ENCODE measurements around the gene DEPDC5. TPM values are rescaled to one million over a fixed set of nuclear protein-coding genes. Genes with fewer than 3 reads are reported as not detected.

DEPDC5 gene
- total RNA-seq, 2 donors from 2014 or later, result 31.9 to 43.2 TPM

GRCh38 chr22:31816750-31817149 is 62.9 kb downstream of the DEPDC5 start:
- Histone ChIP-seq H3K36me3 (ENCODE audit: control insufficient read depth, insufficient read depth, low read length) (peaks cover 68% of the 10 kb centered on the region), H3K27ac (ENCODE audit: low read depth, low read length) (no peak overlapping the region), H3K27me3 (ENCODE audit: control insufficient read depth, insufficient read depth, low read length, poor library complexity, severe bottlenecking) (no peaks in the 10 kb centered on the region), H3K9ac (ENCODE audit: extremely low read depth, low read length, poor library complexity, severe bottlenecking) (no peak overlapping the region), H3K4me1 (ENCODE audit: control insufficient read depth, insufficient read depth, low read length) (no peaks in the 10 kb centered on the region), H3K4me3 (ENCODE audit: low read length) (no peak overlapping the region), H3K9me3 (ENCODE audit: control insufficient read depth, low read length) (no peaks in the 10 kb centered on the region)
- WGBS, 2 experiments (ENCODE audit: insufficient coverage in 1 of 2, insufficient read length in 1 of 2), result 92 to 95% methylated on average over 4 of the region's 4 CpGs
- no peak overlapping the region for H3K4me3 Mint-ChIP-seq
- H3K27me3 Mint-ChIP-seq (ENCODE audit: insufficient read depth), result no peaks in the 10 kb centered on the region
- peaks cover 6% of the 10 kb centered on the region for H3K4me1 Mint-ChIP-seq
- H3K27ac Mint-ChIP-seq, result no peak overlapping the region
- H3K36me3 Mint-ChIP-seq (ENCODE audit: low read depth), result peaks cover 65% of the 10 kb centered on the region
- no peak for TF ChIP-seq CTCF (conservative IDR thresholded peaks at IDR 0.05)
- DNase-seq, result no peak
- no peaks in the 10 kb centered on the region for H3K9me3 Mint-ChIP-seq

GRCh38 chr22:31818481-31819392 is 64.9 kb downstream of the DEPDC5 start:
- H3K27me3 ChIP-seq (ENCODE audit: control insufficient read depth, insufficient read depth, low read length, poor library complexity, severe bottlenecking), result no peaks in the 10 kb centered on the region
- H3K27me3 Mint-ChIP-seq (ENCODE audit: insufficient read depth), result no peaks in the 10 kb centered on the region
- no peaks in the 10 kb centered on the region for H3K4me1 ChIP-seq (ENCODE audit: control insufficient read depth, insufficient read depth, low read length)
- H3K36me3 Mint-ChIP-seq (ENCODE audit: low read depth), result peaks cover 77% of the 10 kb centered on the region
- peaks cover 85% of the 10 kb centered on the region for H3K36me3 ChIP-seq (ENCODE audit: control insufficient read depth, insufficient read depth, low read length)
- peaks cover 5% of the 10 kb centered on the region for H3K4me1 Mint-ChIP-seq
- no peak for TF ChIP-seq CTCF (conservative IDR thresholded peaks at IDR 0.05)
- no peak overlapping the region for H3K27ac Mint-ChIP-seq
- DNase-seq, result no peak
- H3K4me3 Mint-ChIP-seq, result no peak overlapping the region
- 91% methylated on average over 10 of the region's 10 CpGs for WGBS, 2 experiments (ENCODE audit: insufficient coverage in 1 of 2, insufficient read length in 1 of 2)
- no peak overlapping the region for H3K4me3 ChIP-seq (ENCODE audit: low read length)
- no peaks in the 10 kb centered on the region for H3K9me3 Mint-ChIP-seq
- H3K9me3 ChIP-seq (ENCODE audit: control insufficient read depth, low read length), result no peaks in the 10 kb centered on the region
- H3K27ac ChIP-seq (ENCODE audit: low read depth, low read length), result no peak overlapping the region
- no peak overlapping the region for H3K9ac ChIP-seq (ENCODE audit: extremely low read depth, low read length, poor library complexity, severe bottlenecking)

GRCh38 chr22:31820655-31821054 is 66.8 kb downstream of the DEPDC5 start:
- Histone ChIP-seq H3K27ac (ENCODE audit: low read depth, low read length) (no peak overlapping the region), H3K4me1 (ENCODE audit: control insufficient read depth, insufficient read depth, low read length) (no peaks in the 10 kb centered on the region), H3K9me3 (ENCODE audit: control insufficient read depth, low read length) (no peaks in the 10 kb centered on the region), H3K4me3 (ENCODE audit: low read length) (no peak overlapping the region), H3K27me3 (ENCODE audit: control insufficient read depth, insufficient read depth, low read length, poor library complexity, severe bottlenecking) (no peaks in the 10 kb centered on the region), H3K9ac (ENCODE audit: extremely low read depth, low read length, poor library complexity, severe bottlenecking) (no peak overlapping the region), H3K36me3 (ENCODE audit: control insufficient read depth, insufficient read depth, low read length) (peaks cover 79% of the 10 kb centered on the region)
- no peak overlapping the region for H3K4me3 Mint-ChIP-seq
- no peaks in the 10 kb centered on the region for H3K9me3 Mint-ChIP-seq
- no peak for DNase-seq
- no peaks in the 10 kb centered on the region for H3K27me3 Mint-ChIP-seq (ENCODE audit: insufficient read depth)
- WGBS, 2 experiments (ENCODE audit: insufficient coverage in 1 of 2, insufficient read length in 1 of 2), result 84 to 95% methylated on average over 3 of the region's 3 CpGs
- TF ChIP-seq CTCF (conservative IDR thresholded peaks at IDR 0.05), result no peak
- no peak overlapping the region for H3K27ac Mint-ChIP-seq
- H3K36me3 Mint-ChIP-seq (ENCODE audit: low read depth), result peaks cover 71% of the 10 kb centered on the region
- H3K4me1 Mint-ChIP-seq, result peaks cover 5% of the 10 kb centered on the region
